ENCODE results near the gene LAMTOR5.
"Not testable (repeated sequence)": the region's sequence is repeated elsewhere in the genome, so short reads cannot be mapped to it uniquely, and the experiment has no call there.

Gene LAMTOR5

GRCh38 chr1:110420874-110421793 is 13.6 kb upstream of the LAMTOR5 start:
- no peak for DNase-seq (ENCODE audit: low read depth, low spot score)

DNA sequence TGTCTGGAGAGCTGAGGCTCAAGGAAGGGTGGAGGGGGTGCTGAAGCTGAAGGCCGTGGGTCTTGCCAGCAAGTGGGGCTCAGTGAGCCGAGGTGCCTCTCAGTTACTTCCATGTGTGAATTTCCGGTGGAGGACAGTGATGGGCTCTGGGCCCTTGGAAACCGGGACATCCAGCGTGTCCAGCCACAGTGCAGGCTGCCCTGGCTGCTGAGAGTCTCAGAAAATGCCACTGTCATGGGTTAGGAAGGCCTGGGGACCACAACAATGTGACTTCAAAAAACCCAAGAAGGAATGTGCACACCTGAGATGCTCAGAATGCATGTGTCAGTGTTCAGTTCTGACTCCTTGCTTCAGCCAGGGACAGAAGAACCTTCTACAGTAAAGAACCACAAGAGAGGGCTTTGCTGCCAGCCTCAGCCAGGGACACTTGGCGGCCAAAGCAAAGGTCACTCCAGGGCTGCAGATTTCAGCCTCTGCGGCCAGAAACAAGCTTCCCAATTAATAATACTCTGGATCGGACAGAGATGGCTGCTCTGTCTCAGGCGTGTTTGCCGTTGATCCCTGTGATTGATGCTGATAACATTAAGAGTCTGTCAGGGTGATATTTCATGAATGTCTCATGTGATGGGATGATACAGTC is 12.6 kb upstream of the LAMTOR5 start:
- Histone ChIP-seq H3K4me3 (no peak overlapping the region), H3K9ac (ENCODE audit: insufficient read length) (no peak overlapping the region), H3K36me3 (ENCODE audit: insufficient read depth, low read length) (no peaks in the 10 kb centered on the region), H3K9me3 (ENCODE audit: low read depth, low read length) (no peaks in the 10 kb centered on the region), H3K27ac (no peak overlapping the region)
- TF ChIP-seq EZH2 (IDR thresholded peaks at IDR 0.05) (no peak), FOXP2 (optimal IDR thresholded peaks at IDR 0.05; ENCODE audit: control extremely low read depth, extremely low read length, insufficient read depth) (no peak), POLR2AphosphoS5 (IDR thresholded peaks at IDR 0.05; ENCODE audit: borderline replicate concordance, low read depth, low read length) (no peak)
- no peak for DNase-seq (ENCODE audit: low read depth, low spot score)

More at GRCh38 chr1:110420874-110421793, 13.6 kb upstream of the LAMTOR5 start:
- no peak overlapping the region for H3K27ac ChIP-seq
- H3K9me3 ChIP-seq (ENCODE audit: low read depth, low read length) = no peaks in the 10 kb centered on the region
- TF ChIP-seq POLR2AphosphoS5 (IDR thresholded peaks at IDR 0.05; ENCODE audit: borderline replicate concordance, low read depth, low read length) (no peak), EZH2 (IDR thresholded peaks at IDR 0.05) (no peak), FOXP2 (optimal IDR thresholded peaks at IDR 0.05; ENCODE audit: control extremely low read depth, extremely low read length, insufficient read depth) (no peak)
- no peaks in the 10 kb centered on the region for H3K36me3 ChIP-seq (ENCODE audit: insufficient read depth, low read length)
- H3K9ac ChIP-seq (ENCODE audit: insufficient read length) = no peak overlapping the region
- H3K4me3 ChIP-seq = no peak overlapping the region

DNA sequence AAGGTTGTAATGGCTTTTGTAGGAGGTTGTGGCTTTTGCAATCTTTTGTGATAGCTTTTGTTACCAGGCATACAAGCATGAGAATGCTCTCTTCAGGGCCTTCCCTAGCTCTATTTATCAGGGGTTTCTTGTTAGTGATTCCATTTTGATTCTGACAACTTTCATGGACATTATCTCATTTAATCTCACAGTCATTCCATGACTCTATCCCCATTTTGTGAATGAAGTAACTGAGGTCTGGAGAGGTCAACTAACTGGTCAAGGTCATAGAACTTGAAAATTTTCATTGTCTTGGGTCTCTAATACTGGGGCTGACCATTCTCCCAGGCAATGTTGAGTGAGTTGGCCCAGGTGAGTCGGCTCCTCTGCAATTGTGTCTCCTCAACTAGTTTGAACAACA is 11.2 kb upstream of the LAMTOR5 start:
- DNase-seq (ENCODE audit: low read depth, low spot score) = no peak
- Histone ChIP-seq H3K9ac (ENCODE audit: insufficient read length) (no peak overlapping the region), H3K4me3 (no peak overlapping the region), H3K9me3 (ENCODE audit: low read depth, low read length) (no peaks in the 10 kb centered on the region), H3K27ac (no peak overlapping the region), H3K36me3 (ENCODE audit: insufficient read depth, low read length) (no peaks in the 10 kb centered on the region)
- TF ChIP-seq POLR2AphosphoS5 (IDR thresholded peaks at IDR 0.05; ENCODE audit: borderline replicate concordance, low read depth, low read length) = no peak
- no peak for TF ChIP-seq FOXP2 (optimal IDR thresholded peaks at IDR 0.05; ENCODE audit: control extremely low read depth, extremely low read length, insufficient read depth)
- no peak for TF ChIP-seq EZH2 (IDR thresholded peaks at IDR 0.05)

DNA sequence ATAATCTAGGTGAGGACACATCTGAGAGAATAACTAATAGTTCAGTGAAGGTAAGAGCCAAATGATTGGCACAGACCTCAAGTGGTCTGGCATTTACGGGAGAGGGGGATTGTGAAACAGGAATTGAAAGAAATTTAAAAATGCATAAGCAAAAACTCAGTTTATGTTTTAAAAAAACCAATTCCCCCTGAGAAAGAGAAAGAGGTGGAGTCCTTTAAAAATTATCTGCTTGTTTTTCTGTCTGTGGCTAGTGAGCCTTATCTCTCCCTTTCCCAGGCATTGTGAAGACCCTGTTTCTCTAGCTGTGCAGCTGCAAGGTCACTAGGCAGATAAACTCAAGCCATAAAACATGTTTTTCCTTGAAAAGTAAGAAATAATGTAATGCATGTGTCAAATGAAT is 5.6 kb upstream of the LAMTOR5 start:
- not testable (repeated sequence) for H3K9me3 ChIP-seq (ENCODE audit: low read depth, low read length); H3K36me3 ChIP-seq (ENCODE audit: insufficient read depth, low read length); H3K4me3 ChIP-seq; DNase-seq (ENCODE audit: low read depth, low spot score); H3K27ac ChIP-seq; H3K9ac ChIP-seq (ENCODE audit: insufficient read length)

DNA sequence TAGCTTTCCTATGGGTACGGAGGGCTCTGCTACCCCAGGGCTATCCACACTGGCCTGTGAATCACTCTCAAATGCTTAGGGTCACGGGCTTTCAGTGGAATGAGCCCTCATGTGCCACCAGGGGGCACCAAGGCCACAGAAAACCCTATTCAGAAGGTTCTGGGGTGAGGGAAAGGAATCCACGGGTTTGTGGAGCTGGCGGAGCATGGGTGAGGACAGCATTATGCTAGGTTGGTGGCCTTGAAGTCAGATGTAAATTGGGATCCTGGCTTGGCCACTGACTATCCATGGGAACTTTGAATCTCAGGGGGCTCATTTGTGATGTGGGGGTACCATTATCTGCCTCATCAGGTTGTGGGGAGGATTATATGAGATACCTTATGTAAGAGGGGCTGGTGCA is 5.1 kb upstream of the LAMTOR5 start:
- no peak for TF ChIP-seq POLR2AphosphoS5 (IDR thresholded peaks at IDR 0.05; ENCODE audit: borderline replicate concordance, low read depth, low read length)
- no peak for TF ChIP-seq EZH2 (IDR thresholded peaks at IDR 0.05)
- TF ChIP-seq FOXP2 (optimal IDR thresholded peaks at IDR 0.05; ENCODE audit: control extremely low read depth, extremely low read length, insufficient read depth) = no peak
- Histone ChIP-seq H3K36me3 (ENCODE audit: insufficient read depth, low read length) (no peaks in the 10 kb centered on the region), H3K4me3 (no peak overlapping the region), H3K9ac (ENCODE audit: insufficient read length) (no peak overlapping the region), H3K9me3 (ENCODE audit: low read depth, low read length) (no peaks in the 10 kb centered on the region), H3K27ac (no peak overlapping the region)
- DNase-seq (ENCODE audit: low read depth, low spot score) = no peak

DNA sequence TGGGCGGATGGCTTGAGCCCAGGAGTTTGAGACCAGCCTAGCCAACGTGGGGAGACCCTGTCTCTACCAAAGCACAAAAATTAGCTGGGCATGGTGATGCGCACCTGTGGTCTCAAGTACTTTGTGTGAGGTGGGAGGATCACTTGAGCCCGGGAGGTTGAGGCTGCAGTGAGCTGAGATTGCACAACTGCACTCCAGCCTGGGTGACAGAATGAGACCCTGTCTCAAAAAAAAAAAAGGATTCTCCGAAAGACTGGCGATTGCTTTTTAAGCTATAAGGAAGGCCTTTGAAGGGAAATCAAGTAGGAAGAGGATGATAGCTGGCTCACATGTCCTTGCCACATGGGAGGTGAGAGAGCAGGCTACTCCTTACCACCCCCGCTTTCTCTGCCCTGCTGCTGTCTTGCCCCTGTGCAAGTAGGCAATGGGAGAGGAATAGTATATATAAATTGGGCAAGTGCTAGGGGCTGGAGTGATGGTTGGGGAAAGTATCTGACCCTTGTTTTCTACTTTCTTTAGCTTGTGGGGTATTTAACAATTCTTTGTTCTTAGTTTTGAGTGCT is 3.8 kb upstream of the LAMTOR5 start:
- H3K27ac ChIP-seq = no peak overlapping the region
- H3K9me3 ChIP-seq (ENCODE audit: low read depth, low read length) = no peaks in the 10 kb centered on the region
- DNase-seq (ENCODE audit: low read depth, low spot score) = no peak
- TF ChIP-seq FOXP2 (optimal IDR thresholded peaks at IDR 0.05; ENCODE audit: control extremely low read depth, extremely low read length, insufficient read depth) = no peak
- no peak overlapping the region for H3K9ac ChIP-seq (ENCODE audit: insufficient read length)
- H3K4me3 ChIP-seq = no peak overlapping the region
- H3K36me3 ChIP-seq (ENCODE audit: insufficient read depth, low read length) = no peaks in the 10 kb centered on the region

GRCh38 chr1:110409316-110409715 is 1.8 kb upstream of the LAMTOR5 start:
- H3K9me3 ChIP-seq (ENCODE audit: low read depth, low read length) = no peaks in the 10 kb centered on the region
- no peak overlapping the region for H3K27ac ChIP-seq
- no peak overlapping the region for H3K9ac ChIP-seq (ENCODE audit: insufficient read length)
- H3K36me3 ChIP-seq (ENCODE audit: insufficient read depth, low read length) = peaks cover 10% of the 10 kb centered on the region
- no peak for DNase-seq (ENCODE audit: low read depth, low spot score)
- TF ChIP-seq POLR2AphosphoS5 (IDR thresholded peaks at IDR 0.05; ENCODE audit: borderline replicate concordance, low read depth, low read length) (no peak), FOXP2 (optimal IDR thresholded peaks at IDR 0.05; ENCODE audit: control extremely low read depth, extremely low read length, insufficient read depth) (no peak), EZH2 (IDR thresholded peaks at IDR 0.05) (no peak)
- no peak overlapping the region for H3K4me3 ChIP-seq

DNA sequence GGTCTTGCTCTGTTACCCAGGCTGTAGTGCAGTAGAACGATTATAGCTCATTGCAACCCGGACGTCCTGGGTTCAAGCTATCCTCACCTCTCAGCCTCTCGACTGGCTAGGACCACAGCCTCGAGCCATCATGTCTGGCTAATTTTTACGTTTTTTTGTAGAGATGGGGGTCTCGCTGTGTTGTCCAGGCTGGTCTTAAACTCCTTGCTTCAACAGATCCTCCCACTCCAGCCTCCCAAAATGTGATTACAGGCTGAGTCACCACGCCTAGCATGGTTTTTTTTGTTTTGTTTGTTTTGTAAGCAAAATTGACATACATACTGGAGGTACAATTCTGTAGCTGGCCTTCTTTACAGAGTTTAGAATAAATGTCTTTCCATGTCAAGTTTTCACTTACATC is 994 bp upstream of the LAMTOR5 start:
- Histone ChIP-seq H3K9ac (ENCODE audit: insufficient read length) (no peak overlapping the region), H3K27ac (no peak overlapping the region), H3K36me3 (ENCODE audit: insufficient read depth, low read length) (peaks cover 18% of the 10 kb centered on the region), H3K4me3 (peak overlapping the region; percentile 89), H3K9me3 (ENCODE audit: low read depth, low read length) (no peaks in the 10 kb centered on the region)
- DNase-seq (ENCODE audit: low read depth, low spot score) = no peak
- TF ChIP-seq EZH2 (IDR thresholded peaks at IDR 0.05) = no peak
- no peak for TF ChIP-seq FOXP2 (optimal IDR thresholded peaks at IDR 0.05; ENCODE audit: control extremely low read depth, extremely low read length, insufficient read depth)
- TF ChIP-seq POLR2AphosphoS5 (IDR thresholded peaks at IDR 0.05; ENCODE audit: borderline replicate concordance, low read depth, low read length) = no peak

- H3K36me3 ChIP-seq (ENCODE audit: insufficient read depth, low read length) = peaks cover 37% of the 10 kb centered on the region
- not testable (repeated sequence) for H3K27ac ChIP-seq; DNase-seq (ENCODE audit: low read depth, low spot score); H3K9me3 ChIP-seq (ENCODE audit: low read depth, low read length)
- peak overlapping the region; percentile 89 for H3K4me3 ChIP-seq
- peak overlapping the region; percentile 93 for H3K9ac ChIP-seq (ENCODE audit: insufficient read length)
Observed at GRCh38 chr1:110406407-110406806, 1.1 kb downstream of the LAMTOR5 start.

All from SK-N-MC (cell line).